Cardiac fibroblast (primary cell): ENCODE measurements around the gene ADH1B.
"Not testable (repeated sequence)": the region's sequence is repeated elsewhere in the genome, so short reads cannot be mapped to it uniquely, and the experiment has no call there.

Source experiments
- DNase-seq, 2 donors: peaks; one replicate each; pipeline versions ENCODE4 v3.0.0 to v3.0.0-alpha.2; 2010; ENCODE audit warnings: low read depth in 2 of 2
- H3K4me3 ChIP-seq, 2 donors: replicated peaks in 1 of 2; 1 replicate in 1 of 2; 2 replicates in 1 of 2; pipeline ENCODE4 v1.5.1; 2011; ENCODE audit warnings: low read depth in 2 of 2, low read length in 2 of 2, mild to moderate bottlenecking in 2 of 2, moderate library complexity in 1 of 2
- CTCF ChIP-seq: IDR thresholded peaks from one replicate; pipeline ENCODE4 v1.5.1; 2011; ENCODE audit warnings: low read depth, mild to moderate bottlenecking, low read length, inconsistent platforms

Gene ADH1B

GRCh38 chr4:99357948-99358347, 36.7 kb upstream of the ADH1B start:
- TF ChIP-seq CTCF = no peak
- H3K4me3 ChIP-seq = no peak overlapping the region
- DNase-seq = no peak

GRCh38 chr4:99356992-99357391, 35.8 kb upstream of the ADH1B start:
- no peak for TF ChIP-seq CTCF
- no peak for DNase-seq
- H3K4me3 ChIP-seq = no peak overlapping the region

GRCh38 chr4:99356149-99356548, 34.9 kb upstream of the ADH1B start:
- DNase-seq, H3K4me3 ChIP-seq: not testable (repeated sequence)

GRCh38 chr4:99352602-99353537, 31.7 kb upstream of the ADH1B start, which contains the start of gene ADH1C:
Gene ADH1C (minus strand): TSS chr4:99352746. CDS start chr4:99352675, 71 bp downstream.
- DNase-seq = peak in 1 of 2 donors; percentile 44
- no peak within 1 kb of the TSS for H3K4me3 ChIP-seq
- TF ChIP-seq CTCF = no peak

- no peak for TF ChIP-seq CTCF
- H3K4me3 ChIP-seq = no peak overlapping the region
- DNase-seq = no peak
Measured at GRCh38 chr4:99351487-99351886, 30.3 kb upstream of the ADH1B start.

GRCh38 chr4:99349338-99349737, 28.1 kb upstream of the ADH1B start:
- no peak for TF ChIP-seq CTCF
- no peak overlapping the region for H3K4me3 ChIP-seq
- DNase-seq = no peak

- H3K4me3 ChIP-seq, DNase-seq: not testable (repeated sequence)
Measured at GRCh38 chr4:99342624-99343023, 21.4 kb upstream of the ADH1B start.

GRCh38 chr4:99341426-99341825, 20.2 kb upstream of the ADH1B start:
- TF ChIP-seq CTCF = no peak
- no peak for DNase-seq

More at GRCh38 chr4:99341426-99341825, 20.2 kb upstream of the ADH1B start:
- H3K4me3 ChIP-seq = no peak overlapping the region
